Measurements from ENCODE around the gene CCDC7. TPM values are rescaled to one million over a fixed set of nuclear protein-coding genes. Genes with fewer than 3 reads are reported as not detected.
"Not testable (repeated sequence)": the region's sequence is repeated elsewhere in the genome, so short reads cannot be mapped to it uniquely, and the experiment has no call there.

CCDC7 gene
- total RNA-seq, 3 donors from 2014 or later = 11.2 to 36.5 (median 14.2) TPM

DNA sequence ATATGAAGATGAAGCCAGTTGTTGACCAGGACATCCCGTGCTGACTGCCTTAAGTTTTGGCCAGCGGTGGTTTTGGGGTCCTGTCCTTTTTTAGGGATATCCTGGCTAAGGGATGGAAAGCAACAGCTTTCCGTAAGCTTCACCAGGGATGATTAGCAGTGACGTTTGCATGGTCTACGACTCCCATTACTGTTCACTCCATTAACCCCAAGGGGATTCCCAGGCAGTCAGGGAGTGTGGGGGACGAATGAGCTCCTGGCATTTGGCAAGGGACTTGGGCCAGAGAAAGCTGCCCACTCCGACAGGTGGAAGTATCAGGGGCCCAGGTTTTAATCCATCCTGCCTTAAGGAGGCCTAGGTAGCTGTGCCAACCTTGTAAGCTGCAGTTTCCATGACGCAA is 445.3 kb downstream of the CCDC7 start:
- no peak for DNase-seq
- H3K4me1 ChIP-seq (ENCODE audit: low read depth) = no peaks in the 10 kb centered on the region
- H3K4me3 ChIP-seq = no peak overlapping the region
- TF ChIP-seq, protein P1, sequence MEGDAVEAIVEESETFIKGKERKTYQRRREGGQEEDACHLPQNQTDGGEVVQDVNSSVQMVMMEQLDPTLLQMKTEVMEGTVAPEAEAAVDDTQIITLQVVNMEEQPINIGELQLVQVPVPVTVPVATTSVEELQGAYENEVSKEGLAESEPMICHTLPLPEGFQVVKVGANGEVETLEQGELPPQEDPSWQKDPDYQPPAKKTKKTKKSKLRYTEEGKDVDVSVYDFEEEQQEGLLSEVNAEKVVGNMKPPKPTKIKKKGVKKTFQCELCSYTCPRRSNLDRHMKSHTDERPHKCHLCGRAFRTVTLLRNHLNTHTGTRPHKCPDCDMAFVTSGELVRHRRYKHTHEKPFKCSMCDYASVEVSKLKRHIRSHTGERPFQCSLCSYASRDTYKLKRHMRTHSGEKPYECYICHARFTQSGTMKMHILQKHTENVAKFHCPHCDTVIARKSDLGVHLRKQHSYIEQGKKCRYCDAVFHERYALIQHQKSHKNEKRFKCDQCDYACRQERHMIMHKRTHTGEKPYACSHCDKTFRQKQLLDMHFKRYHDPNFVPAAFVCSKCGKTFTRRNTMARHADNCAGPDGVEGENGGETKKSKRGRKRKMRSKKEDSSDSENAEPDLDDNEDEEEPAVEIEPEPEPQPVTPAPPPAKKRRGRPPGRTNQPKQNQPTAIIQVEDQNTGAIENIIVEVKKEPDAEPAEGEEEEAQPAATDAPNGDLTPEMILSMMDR (IDR thresholded peaks at IDR 0.05) = no peak
- no peak for ATAC-seq
- intact Hi-C loops (cut with DNase I, micrococcal nuclease) = no loop called here
- no peaks in the 10 kb centered on the region for H3K9me3 ChIP-seq
- H3K36me3 ChIP-seq (ENCODE audit: low read depth) = no peaks in the 10 kb centered on the region

DNA sequence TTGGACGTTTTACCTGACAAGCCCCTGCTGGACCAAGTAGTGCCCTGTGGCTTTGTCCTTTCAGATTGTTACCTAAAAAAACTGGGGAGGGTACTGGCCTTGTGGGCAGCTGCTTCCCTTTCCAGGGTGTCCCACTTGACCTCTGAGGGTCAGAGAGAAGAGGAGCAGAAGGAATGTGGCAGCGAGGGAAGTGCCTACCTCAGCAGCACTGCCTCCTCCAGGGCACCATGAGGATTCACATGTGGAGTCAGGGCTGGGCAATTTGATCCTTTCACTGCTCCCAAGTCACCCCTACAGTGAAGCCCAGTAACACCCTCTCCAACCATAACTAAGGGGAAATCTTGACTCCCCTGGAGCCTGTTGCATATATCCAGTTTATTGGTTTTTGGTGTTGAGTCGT is 447.5 kb downstream of the CCDC7 start:
- ATAC-seq (no peak), DNase-seq (no peak)
- Histone ChIP-seq H3K36me3 (ENCODE audit: low read depth) (no peaks in the 10 kb centered on the region), H3K9me3 (no peaks in the 10 kb centered on the region), H3K4me3 (no peak overlapping the region), H3K4me1 (ENCODE audit: low read depth) (no peaks in the 10 kb centered on the region)
- TF ChIP-seq, protein P1 (IDR thresholded peaks at IDR 0.05) = no peak
- intact Hi-C loops (cut with DNase I, micrococcal nuclease) = no loop called here

DNA sequence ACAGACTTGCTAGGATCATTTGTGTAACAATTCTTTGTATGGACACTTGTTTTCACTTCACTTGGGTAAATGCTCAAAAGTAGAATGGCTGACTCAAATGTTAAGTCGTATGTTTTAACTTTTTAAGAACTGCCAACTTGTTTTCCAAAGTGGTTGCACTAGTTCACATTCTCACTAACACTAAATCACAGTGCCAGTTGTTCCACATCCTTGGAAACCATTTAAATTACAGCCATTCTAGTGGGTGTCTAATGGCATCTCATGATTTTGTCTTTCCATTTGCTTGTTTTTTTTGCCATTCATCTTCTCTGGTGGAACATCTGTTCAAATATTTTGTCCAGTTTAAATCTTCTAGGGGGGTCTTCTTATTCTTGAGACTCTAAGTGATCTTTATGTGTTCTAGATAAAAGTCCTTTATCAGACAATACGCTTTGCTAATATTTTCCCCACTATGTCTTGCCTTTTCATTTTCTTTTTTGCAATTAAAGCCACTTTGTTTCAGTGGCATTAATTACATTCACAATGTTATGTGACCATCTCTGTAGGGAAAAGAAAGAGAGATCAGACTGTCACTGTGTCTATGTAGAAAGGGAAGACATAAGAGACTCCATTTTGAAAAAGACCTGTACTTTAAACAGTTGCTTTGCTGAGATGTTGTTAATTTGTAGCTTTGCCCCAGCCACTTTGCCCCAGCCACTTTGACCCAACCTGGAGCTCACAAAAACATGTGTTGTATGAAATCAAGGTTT is 448.1 kb downstream of the CCDC7 start:
- H3K4me3 ChIP-seq = no peak overlapping the region
- H3K4me1 ChIP-seq (ENCODE audit: low read depth) = no peaks in the 10 kb centered on the region
- intact Hi-C loops (cut with DNase I, micrococcal nuclease) = no loop called here
- ATAC-seq = no peak
- no peaks in the 10 kb centered on the region for H3K36me3 ChIP-seq (ENCODE audit: low read depth)
- TF ChIP-seq, protein P1 (IDR thresholded peaks at IDR 0.05) = no peak
- no peaks in the 10 kb centered on the region for H3K9me3 ChIP-seq
- DNase-seq = no peak

DNA sequence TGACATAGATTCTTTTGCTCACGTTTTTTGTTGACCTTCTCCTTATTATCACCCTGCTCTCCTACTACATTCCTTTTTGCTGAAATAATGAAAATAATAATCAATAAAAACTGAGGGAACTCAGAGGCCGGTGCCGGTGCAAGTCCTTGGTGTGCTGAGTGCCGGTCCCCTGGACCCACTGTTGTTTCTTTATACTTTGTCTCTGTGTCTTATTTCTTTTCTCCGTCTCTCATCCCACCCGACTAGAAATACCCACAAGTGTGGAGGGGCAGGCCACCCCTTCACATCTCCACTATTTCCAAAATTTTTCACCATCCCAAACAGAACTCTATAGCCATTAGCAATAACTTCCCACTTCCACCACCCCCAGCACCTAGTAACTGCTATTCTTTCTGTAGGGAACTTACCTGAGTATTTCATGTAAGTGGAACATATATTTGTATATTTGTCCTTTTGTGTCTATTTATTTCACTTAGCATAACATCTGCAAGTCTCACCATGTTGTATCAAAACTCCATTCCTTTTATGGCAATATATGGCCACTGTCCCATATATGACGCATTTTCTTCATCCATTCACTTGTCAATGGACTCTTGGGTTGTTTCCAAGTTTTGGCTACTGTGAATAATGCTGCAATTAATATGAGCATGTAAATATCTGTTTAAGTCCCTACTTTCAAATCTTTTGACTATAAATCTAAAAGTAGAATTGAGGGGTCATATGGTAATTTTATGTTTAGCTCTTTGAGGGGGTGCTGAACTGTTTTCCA is 449.4 kb downstream of the CCDC7 start:
- H3K9me3 ChIP-seq; ATAC-seq; intact Hi-C loops (cut with DNase I, micrococcal nuclease): not testable (repeated sequence)

DNA sequence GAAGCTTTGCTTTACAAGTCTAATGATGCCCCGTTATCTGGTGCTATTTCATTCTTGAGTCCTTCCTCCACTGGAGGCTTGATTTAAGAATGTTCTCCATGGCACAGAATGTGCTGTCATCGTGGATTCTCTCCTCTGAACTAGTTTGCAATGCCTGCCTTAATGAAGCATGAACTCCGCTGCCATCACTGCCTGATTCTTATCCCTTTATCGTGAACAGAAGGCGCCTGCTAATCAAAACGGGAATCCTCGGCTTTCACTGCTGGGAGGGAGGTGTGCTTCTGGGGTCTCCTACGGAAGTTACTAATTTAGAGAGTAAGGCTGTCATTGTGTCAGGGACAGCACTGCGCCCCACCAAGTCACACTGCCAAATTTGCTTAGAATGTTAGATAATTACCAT is 455.9 kb downstream of the CCDC7 start:
- ATAC-seq = no peak
- Histone ChIP-seq H3K9me3 (no peaks in the 10 kb centered on the region), H3K4me3 (no peak overlapping the region), H3K36me3 (ENCODE audit: low read depth) (no peaks in the 10 kb centered on the region), H3K4me1 (ENCODE audit: low read depth) (no peaks in the 10 kb centered on the region)
- TF ChIP-seq, protein P1 (IDR thresholded peaks at IDR 0.05) = no peak
- intact Hi-C loops (cut with DNase I, micrococcal nuclease) = no loop called here
- no peak for DNase-seq

More for the DNA sequence above, 449.4 kb downstream of the CCDC7 start:
- DNase-seq; H3K36me3 ChIP-seq (ENCODE audit: low read depth); H3K4me1 ChIP-seq (ENCODE audit: low read depth); H3K4me3 ChIP-seq: not testable (repeated sequence)

DNA sequence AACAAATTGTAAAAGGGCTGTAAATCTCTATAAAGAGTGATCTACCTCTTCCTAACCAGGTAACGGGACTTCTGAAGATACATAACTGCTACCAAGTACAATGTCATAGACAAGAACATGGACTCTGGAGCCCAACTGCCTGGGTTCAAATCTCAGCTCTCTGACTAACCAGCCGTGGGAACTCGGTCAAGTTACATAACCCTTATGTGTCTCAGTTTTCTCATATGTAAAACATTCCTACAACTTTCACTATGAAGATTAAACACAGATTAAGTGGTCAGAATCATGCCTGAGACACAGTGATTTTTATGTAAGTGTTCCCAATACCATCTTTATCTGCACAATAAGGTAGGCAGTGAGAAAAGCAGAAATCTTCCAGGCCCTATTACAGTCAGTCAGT is 459.5 kb downstream of the CCDC7 start:
- H3K4me1 ChIP-seq (ENCODE audit: low read depth) = no peaks in the 10 kb centered on the region
- no peaks in the 10 kb centered on the region for H3K9me3 ChIP-seq
- DNase-seq = no peak
- intact Hi-C loops (cut with DNase I, micrococcal nuclease) = no loop called here
- H3K36me3 ChIP-seq (ENCODE audit: low read depth) = no peaks in the 10 kb centered on the region
- no peak for ATAC-seq
- no peak overlapping the region for H3K4me3 ChIP-seq
- TF ChIP-seq, protein P1 (IDR thresholded peaks at IDR 0.05) = no peak
